SH-SY5Y (cell line): ENCODE results near the gene OBP2A.

Source experiments
- GATA2 ChIP-seq: IDR thresholded peaks from 2 replicates; pipeline ENCODE4 v1.6.1; 2011; ENCODE audit warnings: mild to moderate bottlenecking, low read depth, low read length
- GATA3 ChIP-seq: IDR thresholded peaks from 2 replicates; pipeline ENCODE4 v1.6.1; 2011; ENCODE audit warnings: low read depth, mild to moderate bottlenecking, low read length, moderate library complexity

Gene OBP2A

GRCh38 chr9:135588371-135588770 is 42.4 kb downstream of the OBP2A start:
- TF ChIP-seq GATA3 (no peak), GATA2 (no peak)

- no peak for TF ChIP-seq GATA3
- TF ChIP-seq GATA2, result no peak
Measured at GRCh38 chr9:135588886-135589595, 43.1 kb downstream of the OBP2A start.

- TF ChIP-seq GATA3, result no peak
Measured at GRCh38 chr9:135589596-135590485, 43.9 kb downstream of the OBP2A start.

GRCh38 chr9:135590486-135591079 is 44.7 kb downstream of the OBP2A start:
- no peak for TF ChIP-seq GATA2
- no peak for TF ChIP-seq GATA3

GRCh38 chr9:135591506-135592330 is 45.8 kb downstream of the OBP2A start:
- TF ChIP-seq GATA2 (no peak), GATA3 (no peak)

GRCh38 chr9:135592331-135592590 is 46.3 kb downstream of the OBP2A start:
- no peak for TF ChIP-seq GATA2
- no peak for TF ChIP-seq GATA3

- TF ChIP-seq GATA3, result no peak
- TF ChIP-seq GATA2, result no peak
Measured at GRCh38 chr9:135592625-135593024, 46.7 kb downstream of the OBP2A start.

- TF ChIP-seq GATA2 (no peak), GATA3 (no peak)
Measured at GRCh38 chr9:135596211-135596610, 50.3 kb downstream of the OBP2A start.
